WERI-Rb-1 (cell line): ENCODE data around the gene IDH1.

Experiments
- DNase-seq: peaks from one replicate; pipeline ENCODE4 v3.0.0-alpha.2; 2020
- H3K27ac ChIP-seq: fragments of 250-450 bp; sonication (Bioruptor Pico); 2 replicates; pipeline ENCODE4 v1.5.1; 2020; ENCODE audit warnings: mild to moderate bottlenecking, moderate library complexity
- H3K27me3 ChIP-seq: fragments of 250-450 bp; sonication (Bioruptor Pico); 2 replicates; pipeline ENCODE4 v1.5.1; 2021; ENCODE audit warnings: mild to moderate bottlenecking, low read depth, moderate library complexity; ENCODE audit not compliant: insufficient read depth, severe bottlenecking
- H3K36me3 ChIP-seq: fragments of 250-450 bp; sonication (Bioruptor Pico); 2 replicates; pipeline ENCODE4 v1.5.1; 2020; ENCODE audit warnings: mild to moderate bottlenecking, moderate library complexity
- H3K4me3 ChIP-seq: 2 replicates; pipeline ENCODE4 v1.5.1; 2011; ENCODE audit warnings: low read depth, mild to moderate bottlenecking, control low read depth, low read length
- H3K9me3 ChIP-seq: fragments of 250-450 bp; sonication (Bioruptor Pico); 2 replicates; pipeline ENCODE4 v1.5.1; 2021; ENCODE audit warnings: mild to moderate bottlenecking, moderate library complexity; ENCODE audit not compliant: severe bottlenecking
- CTCF ChIP-seq: IDR thresholded peaks from 2 replicates; pipeline ENCODE4 v1.5.1; 2011; ENCODE audit warnings: low read depth, mild to moderate bottlenecking, control low read depth, inconsistent platforms, low read length

Gene IDH1

GRCh38 chr2:208295834-208296233, 41.0 kb upstream of the IDH1 start:
- H3K27me3 ChIP-seq: no peaks in the 10 kb centered on the region
- DNase-seq: no peak
- TF ChIP-seq CTCF: no peak
- H3K9me3 ChIP-seq: no peaks in the 10 kb centered on the region
- no peak overlapping the region for H3K4me3 ChIP-seq
- H3K27ac ChIP-seq: no peak overlapping the region
- H3K36me3 ChIP-seq: peaks cover 48% of the 10 kb centered on the region

- H3K9me3 ChIP-seq: peaks cover 2% of the 10 kb centered on the region
- no peak for DNase-seq
- H3K27me3 ChIP-seq: no peaks in the 10 kb centered on the region
- H3K36me3 ChIP-seq: peaks cover 59% of the 10 kb centered on the region
- H3K27ac ChIP-seq: no peak overlapping the region
- TF ChIP-seq CTCF: no peak
- no peak overlapping the region for H3K4me3 ChIP-seq
Observed at GRCh38 chr2:208294482-208295024, 39.7 kb upstream of the IDH1 start.

GRCh38 chr2:208285853-208286252, 31.0 kb upstream of the IDH1 start:
- TF ChIP-seq CTCF: no peak
- peaks cover 76% of the 10 kb centered on the region for H3K36me3 ChIP-seq
- H3K4me3 ChIP-seq: no peak overlapping the region
- DNase-seq: no peak
- H3K27ac ChIP-seq: no peak overlapping the region
- H3K27me3 ChIP-seq: no peaks in the 10 kb centered on the region
- peaks cover 2% of the 10 kb centered on the region for H3K9me3 ChIP-seq

- Histone ChIP-seq H3K27ac (no peak overlapping the region), H3K27me3 (no peaks in the 10 kb centered on the region), H3K36me3 (peaks cover 74% of the 10 kb centered on the region), H3K9me3 (no peaks in the 10 kb centered on the region), H3K4me3 (no peak overlapping the region)
- TF ChIP-seq CTCF: no peak
- no peak for DNase-seq
Observed at GRCh38 chr2:208280933-208281332, 26.1 kb upstream of the IDH1 start.

- DNase-seq: no peak
- no peak for TF ChIP-seq CTCF
- Histone ChIP-seq H3K27me3 (no peaks in the 10 kb centered on the region), H3K4me3 (no peak overlapping the region), H3K36me3 (peaks cover 72% of the 10 kb centered on the region), H3K9me3 (no peaks in the 10 kb centered on the region), H3K27ac (no peak overlapping the region)
Observed at GRCh38 chr2:208280234-208280633, 25.4 kb upstream of the IDH1 start.

GRCh38 chr2:208279236-208279635, 24.4 kb upstream of the IDH1 start:
- Histone ChIP-seq H3K4me3 (no peak overlapping the region), H3K36me3 (peaks cover 75% of the 10 kb centered on the region), H3K27ac (no peak overlapping the region), H3K9me3 (no peaks in the 10 kb centered on the region), H3K27me3 (no peaks in the 10 kb centered on the region)
- TF ChIP-seq CTCF: no peak
- DNase-seq: no peak
